NCI-H1436 treated with DMSO at 0.1 percent for 48 hours (cell line): Measurements from ENCODE around the gene LRRC74A.
A peak's percentile ranks its signal among the peaks of the same experiment; 100 is the strongest.
"Not testable (repeated sequence)": the region's sequence is repeated elsewhere in the genome, so short reads cannot be mapped to it uniquely, and the experiment has no call there.

ENCODE experiments used
- DNase-seq: peaks from one replicate; lab custom pipeline; 2025; lab: John Stamatoyannopoulos, UW

LRRC74A gene

DNA sequence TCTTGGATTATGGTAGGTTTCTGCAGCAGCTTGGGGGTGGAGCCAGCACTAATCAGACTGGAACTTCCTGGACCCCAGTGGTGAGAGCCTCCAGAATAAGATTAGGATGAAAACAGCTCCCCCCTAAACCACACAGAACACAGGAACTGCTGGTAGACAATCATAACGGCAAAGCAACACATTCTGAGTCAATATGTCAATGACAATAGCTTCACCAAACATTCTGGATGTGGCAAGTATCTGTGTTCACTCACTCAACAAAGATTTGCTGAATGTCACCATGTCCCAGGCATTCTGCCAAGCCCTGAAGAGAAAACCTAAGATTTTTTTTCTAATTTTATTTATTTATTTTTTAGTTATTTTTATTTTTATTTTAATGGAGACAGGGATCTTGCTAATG lies 65.2 kb downstream of the LRRC74A start:
- no peak for DNase-seq

DNA sequence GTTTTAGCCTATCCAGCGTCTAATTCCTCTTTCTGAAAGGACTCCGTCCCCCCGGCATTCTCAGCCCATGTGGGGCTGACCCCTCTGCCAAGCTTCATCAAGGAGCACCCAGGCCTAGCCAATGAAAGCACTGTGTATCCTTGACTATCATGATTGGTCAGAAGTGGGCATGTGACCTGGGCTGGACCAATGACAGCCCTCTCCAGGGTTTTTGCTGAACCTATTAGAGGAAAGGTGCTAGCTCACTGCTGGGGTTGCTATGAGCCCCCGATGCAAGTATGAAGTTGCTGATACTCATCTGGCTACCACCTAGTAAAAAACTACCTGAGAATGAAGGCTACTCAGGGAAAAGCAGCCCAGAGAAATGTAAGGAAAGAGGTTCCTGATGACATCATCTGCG lies 68.1 kb downstream of the LRRC74A start:
- DNase-seq = no peak

DNA sequence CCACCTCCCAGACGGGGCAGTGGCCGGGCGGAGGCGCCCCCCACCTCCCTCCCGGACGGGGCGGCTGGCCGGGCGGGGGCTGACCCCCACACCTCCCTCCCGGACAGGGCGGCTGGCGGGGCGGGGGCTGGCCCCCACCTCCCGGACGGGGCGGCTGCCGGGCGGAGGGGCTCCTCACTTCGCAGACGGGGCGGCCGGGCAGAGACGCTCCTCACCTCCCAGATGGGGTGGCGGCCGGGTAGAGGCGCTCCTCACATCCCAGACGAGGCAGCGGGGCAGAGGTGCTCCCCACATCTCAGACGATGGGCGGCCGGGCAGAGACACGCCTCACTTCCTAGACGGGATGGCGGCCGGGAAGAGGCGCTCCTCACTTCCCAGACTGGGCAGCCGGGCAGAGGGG lies 71.8 kb downstream of the LRRC74A start:
- DNase-seq = not testable (repeated sequence)

- DNase-seq = no peak
These were observed 74.5 kb downstream of the LRRC74A start for GRCh38 chr14:76900682-76901081.

- no peak for DNase-seq
These were observed 75.2 kb downstream of the LRRC74A start for GRCh38 chr14:76901171-76902055.

DNA sequence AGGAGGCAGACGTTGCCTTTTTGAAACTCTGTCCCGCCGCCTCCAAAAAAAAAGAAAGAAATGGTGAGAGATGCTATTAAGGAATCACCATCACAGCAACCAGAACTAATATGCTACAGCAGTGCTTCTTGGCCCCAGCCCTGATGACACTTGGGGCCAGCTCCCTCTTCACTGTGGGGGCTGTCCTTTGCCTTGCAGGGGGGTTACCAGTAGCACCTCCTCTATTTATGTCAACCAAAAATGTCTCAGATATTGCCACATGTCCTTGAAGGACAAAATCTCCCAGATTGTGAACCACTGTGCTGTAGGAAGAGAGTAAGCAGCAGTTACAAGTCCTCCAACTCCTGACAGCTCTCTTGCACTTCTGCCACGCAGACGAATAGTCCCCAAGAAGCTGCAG lies 76.4 kb downstream of the LRRC74A start:
- no peak for DNase-seq

DNA sequence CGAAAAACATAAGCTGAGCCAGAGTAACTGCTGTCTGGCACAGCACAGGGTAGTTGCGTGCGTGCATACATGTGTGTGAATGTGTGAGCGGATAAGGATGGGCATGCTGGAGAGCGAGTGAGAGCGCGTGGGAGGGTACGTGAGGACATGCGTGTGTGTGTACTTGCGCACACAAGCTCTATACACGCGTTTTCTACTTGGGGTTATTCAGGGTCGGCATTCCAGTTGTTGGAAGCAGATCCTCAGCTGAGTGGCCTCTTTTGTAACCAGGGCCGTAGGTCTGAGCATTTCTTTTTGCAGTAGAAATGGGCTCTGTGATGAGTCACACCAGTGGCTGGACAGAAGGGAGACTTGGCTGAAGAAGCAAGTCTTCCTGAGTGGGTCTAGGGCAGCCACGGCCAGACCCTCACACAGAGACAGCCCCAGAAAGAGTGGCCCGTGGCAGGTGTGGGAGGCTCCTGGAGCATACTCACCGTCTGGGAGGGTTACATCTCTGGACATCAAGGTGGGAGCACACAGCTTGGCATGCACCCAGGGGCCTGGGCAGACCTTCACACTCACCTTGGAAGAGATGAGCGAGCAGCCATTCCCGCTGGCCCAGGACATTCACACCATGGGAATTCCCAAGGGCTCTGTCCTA lies 78.0 kb downstream of the LRRC74A start:
- DNase-seq = no peak

GRCh38 chr14:76904740-76905569 lies 78.7 kb downstream of the LRRC74A start:
- DNase-seq = no peak

- no peak for DNase-seq
These were observed 82.6 kb downstream of the LRRC74A start for GRCh38 chr14:76908834-76909233.

DNA sequence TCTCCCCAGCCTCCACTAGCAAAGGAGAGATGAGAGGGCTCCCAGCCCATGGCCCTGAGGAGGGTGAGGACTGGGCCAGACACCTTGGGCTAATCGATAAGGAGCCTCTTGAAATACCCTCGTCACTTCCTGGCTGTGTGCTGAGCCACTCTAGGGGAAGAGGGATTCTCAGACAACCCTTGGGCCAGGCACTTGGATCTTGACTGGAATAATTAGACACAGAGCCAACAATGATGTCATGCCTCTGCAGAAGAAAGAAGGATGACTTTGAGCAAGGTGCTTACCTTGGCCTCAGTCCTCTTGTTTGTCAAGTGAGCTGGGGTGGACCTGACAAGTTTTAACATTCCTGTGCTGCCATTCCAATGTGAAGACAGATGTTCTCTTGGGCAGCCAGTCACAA lies 83.1 kb downstream of the LRRC74A start:
- DNase-seq = no peak

- no peak for DNase-seq
These were observed 84.2 kb downstream of the LRRC74A start for GRCh38 chr14:76910371-76910890.

DNA sequence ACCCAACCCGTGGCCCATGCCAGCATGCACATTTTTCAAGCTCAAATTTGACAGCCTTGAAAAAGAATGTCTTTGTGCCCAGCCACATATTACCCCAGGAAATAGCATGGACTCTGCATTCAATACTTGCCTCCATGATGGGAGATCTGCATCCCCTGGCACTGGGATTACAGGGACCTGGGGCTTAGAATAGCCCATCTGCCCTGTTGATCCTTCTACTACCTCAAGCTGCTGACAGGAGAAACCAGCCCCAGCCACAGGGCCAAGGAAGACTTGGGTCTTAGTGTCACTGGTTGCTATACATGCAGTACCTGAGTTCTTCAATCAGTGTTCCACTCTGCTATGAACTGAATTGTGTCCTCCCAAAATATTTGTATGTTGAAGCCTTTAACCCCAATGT lies 85.3 kb downstream of the LRRC74A start:
- DNase-seq = no peak

- DNase-seq = not testable (repeated sequence)
These were observed 88.4 kb downstream of the LRRC74A start for GRCh38 chr14:76914533-76915081.

DNA sequence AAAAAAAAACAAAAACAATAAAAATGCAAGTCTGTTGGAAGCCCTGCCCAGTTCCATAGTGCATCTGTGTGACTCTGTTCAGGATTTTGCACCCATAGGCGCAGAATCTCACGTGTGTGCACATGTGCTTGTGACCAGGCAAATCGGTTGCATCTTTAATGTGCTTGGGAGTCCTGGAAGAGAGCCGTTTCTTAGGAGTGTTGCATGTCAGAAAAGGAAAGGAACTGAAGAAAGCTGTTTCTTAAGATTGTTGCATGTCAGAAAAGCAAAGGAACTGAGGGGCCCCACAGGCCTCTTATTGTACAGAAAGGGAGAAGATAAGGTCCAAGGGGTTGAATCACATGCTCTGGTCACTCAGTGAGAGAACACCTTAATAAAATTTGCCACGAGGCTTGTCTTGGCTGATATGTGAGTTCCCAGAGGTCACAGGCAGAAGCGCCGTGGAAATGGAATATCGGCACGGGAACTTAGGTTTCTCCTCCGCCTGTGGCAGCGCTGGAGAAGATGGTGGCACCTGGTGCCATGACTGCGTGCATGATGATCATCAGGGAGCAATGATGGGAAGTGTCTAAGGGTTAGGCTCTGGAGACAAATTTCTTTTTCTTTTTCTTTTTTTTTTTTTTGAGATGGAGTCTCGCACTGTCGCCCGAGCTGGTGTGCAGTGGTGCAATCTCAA lies 90.0 kb downstream of the LRRC74A start:
- no peak for DNase-seq

GRCh38 chr14:76917158-76917596 lies 91.0 kb downstream of the LRRC74A start:
- DNase-seq = no peak

GRCh38 chr14:76917745-76918255 lies 91.6 kb downstream of the LRRC74A start:
- DNase-seq = peak; percentile 43

- no peak for DNase-seq
These were observed 92.1 kb downstream of the LRRC74A start for GRCh38 chr14:76918256-76918781.

DNA sequence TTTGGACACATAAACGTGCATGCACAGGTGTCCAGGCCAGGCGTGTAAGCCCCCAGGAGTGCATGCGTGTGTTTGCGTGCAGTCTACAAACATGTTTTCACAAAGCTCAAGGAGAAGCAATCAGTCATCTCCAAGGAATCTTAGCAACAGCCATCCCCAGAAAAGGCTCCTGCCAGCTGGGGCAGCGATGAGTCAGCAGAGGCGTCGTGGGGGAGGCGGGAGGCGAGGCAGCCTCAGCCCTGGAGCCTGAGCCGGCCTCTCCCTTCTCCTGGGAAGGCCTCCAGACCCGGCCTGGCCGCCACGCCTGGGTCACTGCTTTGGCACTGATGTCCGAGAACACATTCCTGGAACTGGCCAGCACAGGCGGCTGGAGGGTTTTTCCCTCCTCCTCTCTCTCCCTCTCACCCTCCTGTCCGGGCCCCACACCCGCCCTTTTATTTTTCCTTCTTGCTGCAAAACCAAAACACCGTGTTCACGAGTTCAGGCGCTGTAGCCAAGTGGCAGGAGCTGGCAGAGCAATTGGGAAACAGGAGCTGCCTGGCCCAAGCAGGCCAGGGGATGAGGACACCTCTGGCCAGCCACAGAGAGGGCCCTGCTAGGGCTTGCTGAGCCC lies 92.7 kb downstream of the LRRC74A start:
- no peak for DNase-seq
